H1 (cell line): Measurements from ENCODE around the gene F8A2. TPM values are rescaled to one million over a fixed set of nuclear protein-coding genes. Genes with fewer than 3 reads are reported as not detected.
"Not testable (repeated sequence)": the region's sequence is repeated elsewhere in the genome, so short reads cannot be mapped to it uniquely, and the experiment has no call there.

Experiments used
- CTCF ChIA-PET: fragments of 300-600 bp; sonication (Branson Sonifier 250); formaldehyde crosslinking; loops from one replicate; lab custom pipeline; 2021; ENCODE audit not compliant: partially characterized antibody; lab: Charles Lee
- POLR2A ChIA-PET: fragments of 300-600 bp; sonication (Branson Sonifier 250); formaldehyde crosslinking; loops from one replicate; lab custom pipeline; 2021; ENCODE audit warnings: inconsistent platforms; ENCODE audit not compliant: partially characterized antibody; lab: Charles Lee
- DNase-seq, 2 experiments: peaks; one replicate each; pipeline versions ENCODE4 v3.0.0 to v3.0.0-alpha.2; 2010 to 2022; ENCODE audit warnings: low spot score in 2 of 2, low read depth in 1 of 2, mixed read lengths in 1 of 2
- FAIRE-seq: peaks from 2 replicates; lab custom pipeline; 2011; peaks lifted over from hg19 to GRCh38; lab: Jason Lieb, UNC
- H2AFZ ChIP-seq: 2 replicates; pipeline ENCODE4 v1.8.1; 2012; ENCODE audit warnings: low read length, inconsistent platforms
- H2AK5ac ChIP-seq: 2 replicates; pipeline ENCODE4 v1.6.1; 2013; ENCODE audit warnings: low read depth, low read length
- H2BK120ac ChIP-seq: replicated peaks from 2 replicates; pipeline ENCODE3; 2013; ENCODE audit warnings: low read depth, low read length, inconsistent platforms
- H2BK12ac ChIP-seq: 2 replicates; pipeline ENCODE4 v1.6.1; 2013; ENCODE audit warnings: low read depth, low read length
- H2BK15ac ChIP-seq: 2 replicates; pipeline ENCODE4 v1.6.1; 2013; ENCODE audit warnings: low read length
- H2BK20ac ChIP-seq: 2 replicates; pipeline ENCODE4 v1.6.1; 2013; ENCODE audit warnings: low read length
- H2BK5ac ChIP-seq: 2 replicates; pipeline ENCODE4 v1.6.1; 2013; ENCODE audit warnings: low read depth, low read length
- H3K14ac ChIP-seq: 2 replicates; pipeline ENCODE4 v1.6.1; 2013; ENCODE audit warnings: inconsistent platforms; ENCODE audit not compliant: insufficient read length
- H3K18ac ChIP-seq: 2 replicates; pipeline ENCODE4 v1.6.1; 2013; ENCODE audit warnings: low read length; ENCODE audit errors: extremely low read depth
- H3K23ac ChIP-seq: 2 replicates; pipeline ENCODE4 v1.6.1; 2013; ENCODE audit warnings: inconsistent platforms; ENCODE audit not compliant: insufficient read length
- H3K23me2 ChIP-seq: 2 replicates; pipeline ENCODE4 v1.6.1; 2013; ENCODE audit warnings: low read depth, low read length
- H3K27ac ChIP-seq: 2 replicates; pipeline ENCODE4 v1.6.1; 2011; ENCODE audit warnings: low read depth, low read length, inconsistent platforms
- H3K27me3 ChIP-seq, 4 experiments: replicated peaks in 1 of 4; 1 replicate in 1 of 4; 2 replicates in 3 of 4; pipeline versions ENCODE4 v1.6.1 to v1.8.1; 2011 to 2013; ENCODE audit warnings: low read length in 3 of 4, mild to moderate bottlenecking in 3 of 4, inconsistent platforms in 2 of 4, mixed read lengths in 2 of 4, moderate library complexity in 1 of 4; ENCODE audit not compliant: control insufficient read depth in 3 of 4, insufficient read depth in 3 of 4; ENCODE audit errors: extremely low read depth in 1 of 4
- H3K36me3 ChIP-seq, 4 experiments: 2 replicates each; pipeline versions ENCODE4 v1.6.1 to v1.8.1; 2011 to 2013; ENCODE audit warnings: mild to moderate bottlenecking in 4 of 4, low read length in 3 of 4, moderate library complexity in 2 of 4, control low read depth in 1 of 4, inconsistent platforms in 1 of 4; ENCODE audit not compliant: insufficient read depth in 4 of 4, control insufficient read depth in 2 of 4
- H3K4ac ChIP-seq: replicated peaks from 2 replicates; pipeline ENCODE3; 2013; ENCODE audit warnings: low read length, low read depth, mixed read lengths, inconsistent platforms; ENCODE audit not compliant: insufficient read length
- H3K4me1 ChIP-seq, 4 experiments: replicated peaks in 1 of 4; 1 replicate in 1 of 4; 2 replicates in 3 of 4; pipeline versions ENCODE4 v1.6.1 to v1.8.1; 2011 to 2013; ENCODE audit warnings: low read length in 3 of 4, inconsistent platforms in 2 of 4, mixed read lengths in 1 of 4; ENCODE audit not compliant: insufficient read depth in 4 of 4, control insufficient read depth in 3 of 4
- H3K4me2 ChIP-seq, 2 experiments: 2 replicates each; pipeline versions ENCODE4 v1.6.1 to v1.8.1; 2011 to 2013; ENCODE audit warnings: low read depth in 2 of 2, low read length in 2 of 2, control low read depth in 1 of 2, inconsistent platforms in 1 of 2, mild to moderate bottlenecking in 1 of 2; ENCODE audit not compliant: insufficient read depth in 1 of 2
- H3K4me3 ChIP-seq, 4 experiments: fragments of 200-600, 300-600 bp in 1 of 4; sonication (generic), shearing (Covaris generic), sonication (Bioruptor Twin) in 1 of 4; 2 replicates each; pipeline versions ENCODE4 v1.5.1 to v1.8.1; 2011 to 2016; ENCODE audit warnings: low read length in 4 of 4, low read depth in 3 of 4, control low read depth in 2 of 4, inconsistent platforms in 2 of 4, mild to moderate bottlenecking in 2 of 4, mixed read lengths in 1 of 4, moderate library complexity in 1 of 4; ENCODE audit not compliant: insufficient read depth in 2 of 4; ENCODE audit errors: extremely low read depth in 1 of 4
- H3K56ac ChIP-seq: replicated peaks from 2 replicates; pipeline ENCODE3; 2013; ENCODE audit warnings: low read depth, mild to moderate bottlenecking, mixed read lengths, low read length, inconsistent platforms; ENCODE audit not compliant: insufficient read length
- H3K79me1 ChIP-seq: 2 replicates; pipeline ENCODE4 v1.6.1; 2013; ENCODE audit warnings: low read depth, low read length, control low read depth
- H3K79me2 ChIP-seq, 2 experiments: 2 replicates each; pipeline versions ENCODE4 v1.6.1 to v1.8.1; 2012 to 2013; ENCODE audit warnings: low read length in 2 of 2, mild to moderate bottlenecking in 2 of 2, inconsistent platforms in 1 of 2; ENCODE audit not compliant: insufficient read depth in 2 of 2, control insufficient read depth in 1 of 2
- H3K9ac ChIP-seq, 4 experiments: replicated peaks in 1 of 4; 1 replicate in 1 of 4; 2 replicates in 3 of 4; pipeline versions ENCODE4 v1.6.1 to v1.8.1; 2011 to 2013; ENCODE audit warnings: low read depth in 3 of 4, low read length in 3 of 4, control low read depth in 2 of 4, mild to moderate bottlenecking in 2 of 4, moderate library complexity in 2 of 4, inconsistent platforms in 1 of 4; ENCODE audit errors: extremely low read depth in 1 of 4
- H3K9me3 ChIP-seq, 2 experiments: 2 replicates each; pipeline versions ENCODE4 v1.6.1 to v1.8.1; 2012 to 2013; ENCODE audit warnings: mild to moderate bottlenecking in 2 of 2, moderate library complexity in 2 of 2, control low read depth in 1 of 2, inconsistent platforms in 1 of 2, low read depth in 1 of 2, low read length in 1 of 2, mixed read lengths in 1 of 2; ENCODE audit not compliant: insufficient read depth in 2 of 2
- H4K20me1 ChIP-seq, 2 experiments: replicated peaks in 1 of 2; 2 replicates each; pipeline versions ENCODE3 to v1.8.1; 2011 to 2013; ENCODE audit warnings: inconsistent platforms in 2 of 2, low read length in 2 of 2, mild to moderate bottlenecking in 1 of 2; ENCODE audit not compliant: insufficient read depth in 2 of 2, control insufficient read depth in 1 of 2
- H4K5ac ChIP-seq: 2 replicates; pipeline ENCODE4 v1.6.1; 2013; ENCODE audit warnings: low read length, low read depth, mixed read lengths, inconsistent platforms; ENCODE audit not compliant: insufficient read length
- H4K8ac ChIP-seq: 2 replicates; pipeline ENCODE4 v1.8.0; 2013; ENCODE audit warnings: mild to moderate bottlenecking, moderate library complexity, low read length, inconsistent platforms; ENCODE audit not compliant: insufficient read depth; ENCODE audit errors: extremely low read depth
- H4K91ac ChIP-seq: replicated peaks from 2 replicates; pipeline ENCODE3; 2013; ENCODE audit warnings: low read length, mixed read lengths, inconsistent platforms; ENCODE audit not compliant: insufficient read length
- WGBS, 2 experiments: shearing (Covaris generic) in 1 of 2; methylation state at CpG; one replicate each; pipeline versions ENCODE4 v1.1.6 to v1.1.7; 2013 to 2015; ENCODE audit warnings: low lambda C conversion rate in 2 of 2, mixed read lengths in 2 of 2, inconsistent platforms in 1 of 2, low coverage in 1 of 2, missing lambda C conversion rate in 1 of 2; ENCODE audit not compliant: insufficient replicate concordance in 2 of 2, insufficient coverage in 1 of 2, insufficient read length in 1 of 2; ENCODE audit errors: extremely low coverage in 1 of 2, missing lambda C conversion rate in 1 of 2; 5-methylcytosine and 5-hydroxymethylcytosine counted together
- polyA plus RNA-seq, 7 experiments: library from polyadenylated mRNA; depleted of rRNA in 3 of 7; stranded (reverse) in 5 of 7; unstranded in 2 of 7; fragments of >200 nt in 5 of 7; fragments of 200-250 nt in 2 of 7; gene quantifications; 1 replicate in 5 of 7; 2 replicates in 1 of 7; 4 replicates in 1 of 7; pipeline versions ENCODE4 v1.2.1 to v1.2.3, GENCODE V29; 2011 to 2013; ENCODE audit warnings: missing spikeins in 2 of 7, mixed read lengths in 2 of 7
- total RNA-seq: library from RNA; stranded (reverse); fragmentation: NEBNext Ultra II Directional; extraction: Animal tissue kit (Norgen Biotek cat#: 25700); gene quantifications from 2 replicates; pipeline ENCODE4 v1.2.1, GENCODE V29; 2021

The F8A2 gene
- total and polyA plus RNA-seq, 2 of the 8 experiments (the other 6 are each of a cell fraction or from before 2014, with no cell fraction given) = not detected

DNA sequence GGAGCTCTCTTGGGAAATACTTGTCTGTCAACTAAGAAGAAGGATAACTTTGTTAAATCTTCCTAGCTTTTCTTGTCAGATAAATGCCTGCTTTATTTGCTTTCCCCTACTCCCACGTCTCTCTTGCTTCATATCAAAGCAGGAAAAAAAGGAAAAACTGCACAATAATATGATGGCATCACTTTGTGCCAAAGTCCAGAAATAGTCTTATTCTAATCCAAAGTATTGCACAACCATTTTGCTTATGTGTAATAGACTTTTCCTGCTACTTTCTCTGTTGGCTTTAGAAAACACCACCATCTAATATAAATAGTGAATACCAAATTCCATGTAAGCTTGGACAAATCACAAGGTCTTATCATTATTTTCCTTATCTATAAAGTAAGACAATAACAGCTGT, 36.2 kb upstream of the F8A2 start:
- H2BK5ac ChIP-seq, H3K4me3 ChIP-seq, H2BK20ac ChIP-seq, H2BK15ac ChIP-seq, H4K5ac ChIP-seq, H3K27ac ChIP-seq, H3K79me1 ChIP-seq, H3K23ac ChIP-seq, DNase-seq, H4K91ac ChIP-seq, FAIRE-seq, H2BK12ac ChIP-seq, H3K36me3 ChIP-seq, H2BK120ac ChIP-seq, H3K79me2 ChIP-seq, H3K4ac ChIP-seq, POLR2A ChIA-PET, H3K27me3 ChIP-seq, H4K20me1 ChIP-seq, H3K9ac ChIP-seq, H3K56ac ChIP-seq, H3K4me2 ChIP-seq, H3K23me2 ChIP-seq, H3K18ac ChIP-seq, H3K14ac ChIP-seq, H2AK5ac ChIP-seq, H3K4me1 ChIP-seq, CTCF ChIA-PET, H2AFZ ChIP-seq, H3K9me3 ChIP-seq, H4K8ac ChIP-seq: not testable (repeated sequence)
- no CpG with 5 or more reads among the region's 1 CpG for WGBS, 2 experiments

DNA sequence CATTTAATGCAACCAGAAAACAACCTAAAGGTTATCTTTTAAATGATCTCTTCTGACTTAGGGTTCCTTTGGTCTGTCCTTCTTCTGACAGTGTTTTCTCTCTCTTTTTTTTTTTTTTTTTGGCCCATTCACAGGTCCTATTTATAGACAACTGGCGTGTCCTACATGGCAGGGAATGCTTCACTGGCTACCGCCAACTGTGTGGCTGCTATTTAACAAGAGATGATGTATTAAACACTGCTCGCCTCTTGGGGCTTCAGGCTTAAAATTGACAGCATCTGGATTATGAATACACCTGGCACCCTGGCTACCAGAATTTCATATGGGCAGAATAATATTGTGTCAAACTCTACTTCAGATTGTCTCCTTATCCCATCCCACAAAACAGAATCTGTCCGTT, 32.4 kb upstream of the F8A2 start:
- H2BK20ac ChIP-seq, H4K91ac ChIP-seq, H3K23me2 ChIP-seq, H3K79me2 ChIP-seq, H3K4me3 ChIP-seq, H3K23ac ChIP-seq, H4K5ac ChIP-seq, H3K4me2 ChIP-seq, H3K27me3 ChIP-seq, H3K79me1 ChIP-seq, H2AFZ ChIP-seq, H3K18ac ChIP-seq, DNase-seq, H3K4ac ChIP-seq, POLR2A ChIA-PET, H2BK5ac ChIP-seq, CTCF ChIA-PET, H3K9me3 ChIP-seq, H3K4me1 ChIP-seq, H2BK120ac ChIP-seq, H3K9ac ChIP-seq, H3K27ac ChIP-seq, H4K8ac ChIP-seq, H2BK12ac ChIP-seq, H2AK5ac ChIP-seq, H3K56ac ChIP-seq, H4K20me1 ChIP-seq, H3K14ac ChIP-seq, H2BK15ac ChIP-seq, H3K36me3 ChIP-seq, FAIRE-seq: not testable (repeated sequence)
- WGBS, 2 experiments = no CpG with 5 or more reads among the region's 4 CpGs
